Activated naive CD4-positive, alpha-beta T cell treated with Interleukin-2 at 50 U/mL for 16 hours (primary cell): ENCODE results near the gene CDK2AP2.
"Not testable (repeated sequence)": the region's sequence is repeated elsewhere in the genome, so short reads cannot be mapped to it uniquely, and the experiment has no call there.

ENCODE experiments used
- DNase-seq: peaks from one replicate; pipeline ENCODE4 v3.0.0-alpha.2; 2020

Gene CDK2AP2

DNA sequence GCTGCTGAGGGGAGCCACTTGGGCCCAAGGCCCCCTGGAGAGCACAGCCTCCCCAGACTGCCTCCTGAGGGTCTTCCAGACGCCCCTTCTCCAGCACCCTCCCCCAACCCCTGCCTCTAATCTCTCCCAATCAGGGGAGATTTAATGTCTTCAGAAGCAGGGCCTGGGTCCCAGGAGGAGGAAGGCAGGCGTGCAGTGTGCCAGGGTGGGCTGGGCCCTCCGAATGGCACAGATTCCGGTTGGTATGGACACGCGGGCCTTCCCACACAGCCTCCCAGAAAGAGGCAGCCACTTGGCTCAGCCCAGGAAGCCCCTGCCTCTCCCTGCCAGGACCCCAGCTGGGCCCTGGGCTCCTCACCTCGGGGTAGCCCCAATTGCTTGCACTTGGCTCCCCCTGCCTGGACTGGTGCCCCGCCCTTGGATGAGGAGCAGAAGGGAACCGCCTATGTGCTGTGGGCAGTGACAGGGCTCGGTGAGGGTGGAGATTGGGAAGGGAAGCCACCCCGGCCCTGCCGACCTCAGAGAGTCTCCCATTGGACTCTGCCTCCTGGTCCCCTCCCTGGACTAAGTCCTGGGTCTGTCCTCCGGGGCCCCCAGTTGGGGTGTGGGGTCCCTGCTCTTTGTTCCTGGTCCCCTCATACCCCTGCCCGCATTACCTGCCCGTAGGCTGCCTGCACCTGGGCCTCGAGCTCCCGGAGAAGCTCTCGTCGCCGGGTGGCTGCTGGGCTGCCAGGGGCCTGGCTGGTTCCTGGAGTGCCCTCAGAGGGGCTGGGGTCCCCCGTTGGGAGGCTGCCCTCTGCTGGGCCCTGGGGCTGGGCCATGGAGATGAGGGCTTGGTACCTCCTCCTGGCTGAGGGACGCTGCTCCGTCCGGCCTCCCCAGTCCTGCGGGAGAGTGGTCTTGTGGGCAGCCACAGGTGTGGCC is 15.9 kb upstream of the CDK2AP2 start:
- no peak for DNase-seq

GRCh38 chr11:67522844-67523555 is 15.0 kb upstream of the CDK2AP2 start, which contains the start of gene CABP2:
TSS of gene CABP2 (minus strand) at chr11:67523446. CDS start at chr11:67523326, 120 bp downstream.
- DNase-seq, result no peak

GRCh38 chr11:67522338-67522737 is 14.4 kb upstream of the CDK2AP2 start:
- no peak for DNase-seq

DNA sequence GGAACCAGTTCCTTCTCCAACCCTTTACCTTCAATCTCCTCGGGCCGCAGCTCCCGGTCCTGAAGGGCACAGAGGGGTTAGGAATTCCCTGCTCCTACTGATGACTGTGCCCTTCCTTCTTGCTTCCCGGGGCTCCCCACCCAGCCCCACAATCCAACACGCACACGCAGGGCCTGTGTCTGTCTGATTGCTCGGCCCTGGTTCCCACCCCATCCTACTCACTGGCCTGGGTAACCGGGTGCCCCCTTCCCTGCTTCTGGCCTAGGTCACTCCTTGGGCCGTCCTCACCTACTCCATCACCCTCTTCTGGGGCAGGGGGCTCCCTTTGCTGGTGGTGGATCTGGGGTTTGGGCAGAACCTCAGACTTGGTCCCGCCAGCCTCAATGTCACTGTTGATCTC is 14.0 kb upstream of the CDK2AP2 start:
- DNase-seq, result no peak

GRCh38 chr11:67520856-67521824 is 13.2 kb upstream of the CDK2AP2 start:
- no peak for DNase-seq

DNA sequence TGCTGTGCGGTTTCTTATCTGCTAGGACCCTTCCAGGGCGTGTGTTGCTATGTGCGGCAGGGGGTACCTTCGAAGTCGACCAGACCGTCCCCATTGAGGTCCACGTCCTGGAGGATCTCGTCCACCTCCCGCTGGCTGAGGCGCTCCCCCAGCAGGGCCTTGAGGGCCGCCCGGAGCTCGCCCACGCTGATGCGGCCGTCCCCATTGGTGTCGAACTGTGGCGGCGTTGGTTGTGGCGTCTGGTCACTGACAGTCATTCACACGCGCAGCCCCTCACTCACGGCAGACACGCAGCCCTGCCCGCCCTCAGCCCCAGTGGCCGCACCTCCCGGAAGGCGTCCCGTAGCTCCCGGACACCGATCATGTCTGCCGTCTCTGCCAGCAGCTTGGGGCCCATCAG is 11.8 kb upstream of the CDK2AP2 start:
- no peak for DNase-seq

GRCh38 chr11:67517784-67518552 is 10.0 kb upstream of the CDK2AP2 start:
- DNase-seq, result no peak

DNA sequence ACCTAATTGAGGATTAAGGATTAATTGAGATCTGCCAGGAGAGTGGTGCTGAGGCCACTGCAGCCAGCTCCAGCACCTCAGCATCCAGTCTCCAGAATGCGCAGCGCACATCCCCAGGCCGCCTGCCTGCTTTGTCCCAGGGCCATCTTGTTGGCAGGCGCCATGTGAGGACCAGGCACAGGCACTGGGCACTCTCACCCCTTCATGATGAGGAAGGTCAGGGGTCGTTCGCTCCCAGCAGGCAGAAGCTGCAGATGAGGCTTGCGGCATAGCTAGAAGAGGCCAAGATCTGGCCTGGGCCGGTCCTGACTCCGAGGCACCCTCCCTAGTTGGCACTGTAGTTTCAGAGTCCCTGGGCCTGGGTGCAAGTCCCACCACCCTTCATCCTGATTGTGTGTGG is 8.8 kb upstream of the CDK2AP2 start:
- DNase-seq, result no peak

GRCh38 chr11:67514116-67514515 is 6.2 kb upstream of the CDK2AP2 start:
- DNase-seq, result no peak

DNA sequence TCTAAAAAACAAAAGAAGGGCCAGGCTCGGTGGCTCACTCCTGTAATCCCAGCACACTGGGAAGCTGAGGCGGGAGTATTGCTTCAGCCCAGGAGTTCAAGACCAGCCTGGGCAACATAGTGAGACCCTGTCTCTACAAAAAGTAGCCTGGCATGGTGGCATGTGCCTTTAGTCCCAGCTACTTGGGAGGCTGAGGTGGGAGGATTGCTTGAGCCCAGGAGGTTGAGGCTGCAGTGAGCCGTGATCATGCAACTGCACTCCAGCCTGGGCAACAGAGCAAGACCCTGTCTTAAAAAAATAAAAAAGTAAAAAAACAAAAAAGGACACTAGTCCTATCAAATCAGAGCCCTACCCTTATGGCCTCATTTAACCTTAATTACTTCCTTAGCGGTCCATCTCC is 3.6 kb upstream of the CDK2AP2 start:
- not testable (repeated sequence) for DNase-seq

- no peak for DNase-seq
Measured at GRCh38 chr11:67510023-67510345, 2.0 kb upstream of the CDK2AP2 start.

GRCh38 chr11:67508486-67509121 is 642 bp upstream of the CDK2AP2 start:
- peak; percentile 98 for DNase-seq

DNA sequence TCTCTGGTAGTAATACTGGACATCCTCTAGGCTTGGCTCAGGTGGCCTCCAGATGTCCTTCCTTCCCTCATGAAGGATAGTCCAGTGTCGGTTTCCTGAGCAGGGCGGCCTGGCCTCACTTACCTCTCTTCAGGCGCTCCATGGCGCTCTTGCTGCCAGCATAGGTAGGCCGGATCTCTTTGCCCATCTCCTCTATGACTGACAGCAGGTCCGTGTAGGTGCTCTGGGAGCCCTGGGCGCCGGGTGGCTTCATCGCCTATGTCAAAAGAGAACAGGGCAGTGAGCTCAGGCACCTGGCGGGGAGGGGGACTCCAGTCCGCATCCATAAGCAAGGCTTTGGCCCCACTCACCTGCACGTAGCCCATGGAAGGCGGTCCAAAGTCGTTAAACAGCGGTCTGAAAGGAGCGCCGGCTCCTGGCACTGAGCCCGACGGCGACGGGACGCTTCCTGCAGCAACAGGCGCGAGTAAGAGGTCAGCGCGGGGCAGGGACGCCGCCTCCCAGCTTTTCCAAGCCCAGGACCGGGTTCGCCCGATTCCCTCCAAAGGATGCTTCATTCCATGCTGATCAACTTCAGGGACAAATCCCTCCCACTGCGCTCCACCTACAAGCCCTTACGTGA is 609 bp downstream of the CDK2AP2 start:
- no peak for DNase-seq

DNA sequence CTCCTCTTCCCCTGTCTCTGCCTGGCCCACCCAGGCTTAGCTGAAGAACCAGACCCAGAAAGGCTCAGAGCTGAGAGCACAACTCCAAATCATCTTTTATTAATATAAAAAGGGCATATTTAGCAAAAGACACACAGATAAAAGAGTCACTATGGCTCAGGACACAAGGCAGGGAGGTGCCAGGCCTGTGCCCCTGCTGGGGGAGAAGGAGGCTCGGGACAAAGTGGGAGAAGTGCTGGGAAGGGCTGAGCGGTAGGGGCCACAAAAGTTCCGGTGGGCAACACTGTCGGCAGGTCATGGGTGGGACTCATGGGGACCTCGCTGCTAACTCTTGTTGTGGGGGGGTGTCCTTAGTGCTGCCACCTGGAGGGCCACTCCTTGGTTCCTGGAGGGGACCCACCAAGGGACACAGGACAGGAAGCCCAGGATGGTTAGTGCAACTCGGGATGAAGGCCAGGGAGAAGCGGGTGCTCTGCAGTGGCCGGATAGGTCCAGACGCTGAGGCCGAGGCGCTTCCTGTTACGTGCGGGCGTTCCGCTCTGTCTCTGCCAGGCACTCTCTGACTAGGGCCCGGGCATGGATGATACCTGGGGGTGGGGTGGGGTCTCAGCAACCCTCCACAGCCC is 1.4 kb downstream of the CDK2AP2 start:
- DNase-seq, result no peak

- DNase-seq, result peak; percentile 92
Measured at GRCh38 chr11:67505605-67506396, 2.2 kb downstream of the CDK2AP2 start.

GRCh38 chr11:67504950-67505581 is 2.9 kb downstream of the CDK2AP2 start, which contains the start of gene PITPNM1:
TSS of gene PITPNM1 (minus strand) at chr11:67505363. CDS start at chr11:67504180, 1,183 bp downstream.
- DNase-seq, result peak; percentile 74

DNA sequence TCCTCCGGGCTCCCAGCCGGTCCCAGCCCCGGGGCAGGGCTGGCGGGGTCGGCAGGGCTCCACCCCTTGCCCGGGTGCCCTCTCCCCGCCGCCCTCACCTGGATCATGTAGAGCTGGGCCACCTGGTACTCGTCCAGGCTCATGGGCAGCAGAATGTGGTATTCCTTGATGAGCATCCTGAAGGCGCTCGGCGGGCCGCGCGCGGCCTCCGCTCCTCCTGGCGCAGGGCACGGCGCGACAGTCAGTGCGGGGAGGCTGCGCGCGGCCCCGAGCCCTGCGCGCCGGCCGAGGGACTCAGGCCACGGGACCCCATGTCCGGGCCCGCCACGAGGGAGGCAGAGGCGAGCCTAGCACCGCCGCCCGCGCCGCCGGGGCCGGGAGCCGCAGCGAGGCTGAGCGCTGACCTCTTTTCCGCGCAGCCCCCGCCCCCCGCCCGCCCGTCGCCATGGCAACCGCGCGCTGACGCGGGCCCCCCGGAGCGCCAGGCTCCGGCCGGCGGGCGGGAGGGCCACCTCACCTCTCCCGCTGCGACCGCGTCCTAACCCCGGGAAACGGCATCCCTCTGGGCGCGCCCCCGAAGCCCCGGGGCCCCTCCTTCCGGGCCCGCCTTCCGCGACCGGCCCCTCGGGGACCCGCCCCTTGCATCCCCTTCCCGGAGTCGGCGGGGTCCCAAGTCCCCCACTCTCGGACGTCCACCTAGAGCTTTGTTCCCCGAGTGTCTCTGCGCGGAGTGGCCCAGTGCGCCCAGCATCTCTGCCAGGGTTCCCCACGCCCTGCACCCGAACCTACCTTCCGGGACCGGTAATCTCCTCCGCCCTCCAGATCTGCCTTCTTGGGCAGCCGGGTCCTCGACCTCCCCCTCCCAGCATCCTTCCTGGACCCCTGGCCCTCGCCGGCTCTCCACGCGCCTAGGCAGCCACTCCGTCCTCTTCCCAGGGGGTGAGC is 3.7 kb downstream of the CDK2AP2 start:
- peak; percentile 44 for DNase-seq
